ENCODE data around the gene PRR33. TPM values are rescaled to one million over a fixed set of nuclear protein-coding genes. Genes with fewer than 3 reads are reported as not detected.
"Not testable (repeated sequence)": the region's sequence is repeated elsewhere in the genome, so short reads cannot be mapped to it uniquely, and the experiment has no call there.

Gene PRR33
- total RNA-seq, 2 experiments from 2014 or later, result 0.16 to 0.20 TPM

- peaks cover 37% of the 10 kb centered on the region for H3K4me1 Mint-ChIP-seq (ENCODE audit: low read depth)
- CTCF ChIA-PET, result interaction anchor here (0.6 to 1.9 kb wide), 6 partner anchors 12 to 196 kb away, joined by 3 to 8 read pairs (median 4); partner anchors contain the start of gene TNNI2
- ATAC-seq, result peak; percentile 81
- peak overlapping the region; percentile 87 for H3K27ac Mint-ChIP-seq
- H3K27me3 Mint-ChIP-seq, result no peaks in the 10 kb centered on the region
- peaks cover 42% of the 10 kb centered on the region for H3K36me3 Mint-ChIP-seq (ENCODE audit: low read depth)
- peaks cover 3% of the 10 kb centered on the region for H3K9me3 Mint-ChIP-seq
- intact Hi-C loops (cut with micrococcal nuclease), result loop anchor here (10.0 kb wide), 1 partner anchor 265 kb away; no protein-coding TSS in a partner anchor
- no peak for TF ChIP-seq CTCF (IDR thresholded peaks at IDR 0.05)
- peak overlapping the region; percentile 83 for H3K4me3 Mint-ChIP-seq
- POLR2A ChIA-PET, result interaction anchor here (0.6 to 5.7 kb wide), 16 partner anchors 13 to 177 kb away, joined by 3 to 81 read pairs (median 3); partner anchors contain the start of genes LSP1, SYT8 and TNNT3
- peak; percentile 88 for DNase-seq
These were observed 2.3 kb downstream of the PRR33 start for GRCh38 chr11:1889224-1889930.

GRCh38 chr11:1888811-1889210 lies 2.9 kb downstream of the PRR33 start:
- ChIA-PET POLR2A (interaction anchor here (0.6 to 5.7 kb wide), 11 partner anchors 16 to 176 kb away, joined by 3 to 81 read pairs (median 3); partner anchors contain the start of genes LSP1, SYT8 and TNNT3), CTCF (interaction anchor here (0.6 to 1.4 kb wide), 6 partner anchors 11 to 261 kb away, joined by 3 to 4 read pairs (median 3); partner anchors contain the start of gene TNNI2)
- Mint-ChIP-seq H3K27ac (peak overlapping the region; percentile 86), H3K9me3 (peaks cover 3% of the 10 kb centered on the region), H3K4me3 (peak overlapping the region; percentile 83), H3K4me1 (ENCODE audit: low read depth) (peaks cover 37% of the 10 kb centered on the region), H3K36me3 (ENCODE audit: low read depth) (peaks cover 42% of the 10 kb centered on the region), H3K27me3 (no peaks in the 10 kb centered on the region)
- no peak for TF ChIP-seq CTCF (IDR thresholded peaks at IDR 0.05)
- no peak for DNase-seq
- intact Hi-C loops (cut with micrococcal nuclease), result loop anchor here (10.0 kb wide), 1 partner anchor 266 kb away; no protein-coding TSS in a partner anchor
- peak; percentile 1 for ATAC-seq

- no peak for ATAC-seq
- intact Hi-C loops (cut with micrococcal nuclease), result loop anchor here (10.0 kb wide), 1 partner anchor 266 kb away; no protein-coding TSS in a partner anchor
- no peak for TF ChIP-seq CTCF (IDR thresholded peaks at IDR 0.05)
- H3K36me3 Mint-ChIP-seq (ENCODE audit: low read depth), result peaks cover 42% of the 10 kb centered on the region
- no peak for DNase-seq
- H3K4me1 Mint-ChIP-seq (ENCODE audit: low read depth), result peaks cover 32% of the 10 kb centered on the region
- peak overlapping the region; percentile 83 for H3K4me3 Mint-ChIP-seq
- H3K9me3 Mint-ChIP-seq, result peaks cover 3% of the 10 kb centered on the region
- H3K27ac Mint-ChIP-seq, result peak overlapping the region; percentile 86
- CTCF ChIA-PET, result interaction anchor here (0.6 to 1.4 kb wide), 5 partner anchors 33 to 262 kb away, joined by 3 read pairs; partner anchors contain the start of gene TNNI2
- POLR2A ChIA-PET, result interaction anchor here (1.1 to 5.7 kb wide), 5 partner anchors 23 to 60 kb away, joined by 3 to 81 read pairs (median 6); partner anchors contain the start of genes LSP1 and TNNT3
- H3K27me3 Mint-ChIP-seq, result no peaks in the 10 kb centered on the region
These were observed 3.3 kb downstream of the PRR33 start for GRCh38 chr11:1888347-1888753.

GRCh38 chr11:1887451-1888346 lies 4.0 kb downstream of the PRR33 start:
- H3K27me3 Mint-ChIP-seq, result no peaks in the 10 kb centered on the region
- peaks cover 3% of the 10 kb centered on the region for H3K9me3 Mint-ChIP-seq
- no peak for TF ChIP-seq CTCF (IDR thresholded peaks at IDR 0.05)
- peaks cover 29% of the 10 kb centered on the region for H3K4me1 Mint-ChIP-seq (ENCODE audit: low read depth)
- ChIA-PET CTCF (interaction anchor here (1.2 to 1.4 kb wide), 3 partner anchors 49 to 263 kb away, joined by 3 read pairs; partner anchors contain the start of gene TNNI2), POLR2A (interaction anchor here (1.0 to 5.7 kb wide), 5 partner anchors 18 to 51 kb away, joined by 3 to 81 read pairs (median 6); partner anchors contain the start of genes LSP1 and TNNT3)
- peaks cover 41% of the 10 kb centered on the region for H3K36me3 Mint-ChIP-seq (ENCODE audit: low read depth)
- peak overlapping the region; percentile 83 for H3K4me3 Mint-ChIP-seq
- intact Hi-C loops (cut with micrococcal nuclease), result loop anchor here (10.0 kb wide), 1 partner anchor 267 kb away; no protein-coding TSS in a partner anchor
- ATAC-seq (no peak), DNase-seq (no peak)
- peak overlapping the region; percentile 86 for H3K27ac Mint-ChIP-seq

- peaks cover 30% of the 10 kb centered on the region for H3K36me3 Mint-ChIP-seq (ENCODE audit: low read depth)
- H3K27me3 Mint-ChIP-seq, H3K4me3 Mint-ChIP-seq, ATAC-seq, POLR2A ChIA-PET, CTCF ChIA-PET, H3K9me3 Mint-ChIP-seq, DNase-seq, H3K27ac Mint-ChIP-seq: not testable (repeated sequence)
- intact Hi-C loops (cut with micrococcal nuclease), result loop anchor here (10.0 kb wide), 1 partner anchor 268 kb away; no protein-coding TSS in a partner anchor
- peaks cover 20% of the 10 kb centered on the region for H3K4me1 Mint-ChIP-seq (ENCODE audit: low read depth)
These were observed 5.1 kb downstream of the PRR33 start for GRCh38 chr11:1886551-1886950.

Measured in activated CD8-positive, alpha-beta T cell treated with anti-CD3 and anti-CD28 coated beads for 36 hours (primary cell).